Measurements from ENCODE around the gene SERPINA5. TPM values are rescaled to one million over a fixed set of nuclear protein-coding genes. Genes with fewer than 3 reads are reported as not detected.
A peak's percentile ranks its signal among the peaks of the same experiment; 100 is the strongest.

SERPINA5 gene
- total and polyA plus RNA-seq, 2 of the 13 experiments (the other 11 are each of a cell fraction or from before 2014, with no cell fraction given), result 449 to 498 TPM

DNA sequence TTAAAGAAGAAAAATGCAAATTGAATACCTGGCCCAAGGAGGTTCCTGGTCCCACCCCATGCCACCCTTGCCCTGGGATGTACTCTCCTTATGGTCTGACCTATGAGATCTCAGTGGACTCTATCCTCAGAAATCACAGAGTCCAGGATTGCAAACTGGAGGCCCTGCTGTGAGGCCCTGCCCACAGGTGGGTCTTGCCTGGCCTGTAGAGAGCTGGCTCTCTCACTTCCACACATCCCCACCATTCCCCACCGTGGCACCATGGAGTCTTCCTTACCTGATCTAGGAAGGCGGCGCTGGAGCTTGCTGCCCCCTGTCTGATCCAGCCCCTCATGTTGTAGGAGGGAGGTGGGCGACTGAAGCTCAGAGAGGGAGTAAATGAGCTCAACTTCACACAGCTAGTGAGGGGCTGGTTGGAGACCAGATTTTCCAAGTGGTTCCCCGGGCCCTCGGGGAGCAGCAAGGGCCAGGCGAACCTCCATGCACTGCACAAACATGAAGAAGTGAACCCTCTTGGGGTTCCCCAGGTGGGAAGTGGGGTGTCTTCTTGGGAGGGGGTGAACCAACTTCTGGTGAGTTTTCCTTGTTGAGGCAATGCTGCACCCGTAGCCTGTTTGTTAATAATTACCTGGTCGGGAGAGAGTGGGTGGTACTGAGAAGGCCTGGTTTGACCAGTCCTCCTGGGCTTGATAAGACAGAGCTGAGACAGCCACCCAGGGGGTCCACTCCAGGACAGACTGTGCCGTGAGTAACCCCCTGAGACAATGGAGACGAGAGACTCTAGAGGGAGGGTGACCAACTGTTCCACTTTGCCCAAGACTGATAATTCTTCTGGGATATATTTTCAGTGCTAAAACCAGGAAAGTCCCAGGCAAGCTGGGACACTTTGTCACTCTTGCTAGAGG is 20.2 kb upstream of the SERPINA5 start, which contains the start of gene SERPINA4 (continued):
- TF ChIP-seq ZBTB44 (CRISPR knock-in tag; IDR thresholded peaks at IDR 0.05), result no peak
- 0 out of 2 replicates have a peak, but pooled peaks have one; percentile 8 for TF ChIP-seq ZNF784 (CRISPR knock-in tag; IDR thresholded peaks at IDR 0.05; ENCODE audit: borderline replicate concordance)
- TF ChIP-seq FOXO1 (CRISPR knock-in tag; IDR thresholded peaks at IDR 0.05), result no peak
- TF ChIP-seq, protein P1, sequence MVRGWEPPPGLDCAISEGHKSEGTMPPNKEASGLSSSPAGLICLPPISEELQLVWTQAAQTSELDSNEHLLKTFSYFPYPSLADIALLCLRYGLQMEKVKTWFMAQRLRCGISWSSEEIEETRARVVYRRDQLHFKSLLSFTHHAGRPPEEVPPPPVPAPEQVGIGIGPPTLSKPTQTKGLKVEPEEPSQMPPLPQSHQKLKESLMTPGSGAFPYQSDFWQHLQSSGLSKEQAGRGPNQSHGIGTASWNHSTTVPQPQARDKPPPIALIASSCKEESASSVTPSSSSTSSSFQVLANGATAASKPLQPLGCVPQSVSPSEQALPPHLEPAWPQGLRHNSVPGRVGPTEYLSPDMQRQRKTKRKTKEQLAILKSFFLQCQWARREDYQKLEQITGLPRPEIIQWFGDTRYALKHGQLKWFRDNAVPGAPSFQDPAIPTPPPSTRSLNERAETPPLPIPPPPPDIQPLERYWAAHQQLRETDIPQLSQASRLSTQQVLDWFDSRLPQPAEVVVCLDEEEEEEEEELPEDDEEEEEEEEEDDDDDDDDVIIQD (CRISPR knock-in tag; IDR thresholded peaks at IDR 0.05; ENCODE audit: low read depth), result no peak
- TF ChIP-seq ZNF563 (CRISPR knock-in tag; IDR thresholded peaks at IDR 0.05), result no peak
- TF ChIP-seq ZNF672 (CRISPR knock-in tag; IDR thresholded peaks at IDR 0.05), result no peak
- no peak for TF ChIP-seq HOXA9 (CRISPR knock-in tag; IDR thresholded peaks at IDR 0.05; ENCODE audit: borderline replicate concordance)
- TF ChIP-seq, protein P2, sequence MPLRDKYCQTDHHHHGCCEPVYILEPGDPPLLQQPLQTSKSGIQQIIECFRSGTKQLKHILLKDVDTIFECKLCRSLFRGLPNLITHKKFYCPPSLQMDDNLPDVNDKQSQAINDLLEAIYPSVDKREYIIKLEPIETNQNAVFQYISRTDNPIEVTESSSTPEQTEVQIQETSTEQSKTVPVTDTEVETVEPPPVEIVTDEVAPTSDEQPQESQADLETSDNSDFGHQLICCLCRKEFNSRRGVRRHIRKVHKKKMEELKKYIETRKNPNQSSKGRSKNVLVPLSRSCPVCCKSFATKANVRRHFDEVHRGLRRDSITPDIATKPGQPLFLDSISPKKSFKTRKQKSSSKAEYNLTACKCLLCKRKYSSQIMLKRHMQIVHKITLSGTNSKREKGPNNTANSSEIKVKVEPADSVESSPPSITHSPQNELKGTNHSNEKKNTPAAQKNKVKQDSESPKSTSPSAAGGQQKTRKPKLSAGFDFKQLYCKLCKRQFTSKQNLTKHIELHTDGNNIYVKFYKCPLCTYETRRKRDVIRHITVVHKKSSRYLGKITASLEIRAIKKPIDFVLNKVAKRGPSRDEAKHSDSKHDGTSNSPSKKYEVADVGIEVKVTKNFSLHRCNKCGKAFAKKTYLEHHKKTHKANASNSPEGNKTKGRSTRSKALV (CRISPR knock-in tag; IDR thresholded peaks at IDR 0.05), result no peak
- no peak for TF ChIP-seq RFXAP (CRISPR knock-in tag; IDR thresholded peaks at IDR 0.05; ENCODE audit: borderline replicate concordance)
- 0 out of 2 replicates have a peak, but pooled peaks have one; percentile 19 for TF ChIP-seq ZNF788 (CRISPR knock-in tag; IDR thresholded peaks at IDR 0.05; ENCODE audit: borderline replicate concordance)
- no peak for TF ChIP-seq BRD4 (CRISPR knock-in tag; IDR thresholded peaks at IDR 0.05)
- TF ChIP-seq MIER3 (CRISPR knock-in tag; IDR thresholded peaks at IDR 0.05; ENCODE audit: borderline replicate concordance), result no peak
- TF ChIP-seq ZNF30 (CRISPR knock-in tag; IDR thresholded peaks at IDR 0.05), result no peak
- no peak for TF ChIP-seq TRIM24 (CRISPR knock-in tag; IDR thresholded peaks at IDR 0.05)
- no peak for TF ChIP-seq U2AF1 (optimal IDR thresholded peaks at IDR 0.05; ENCODE audit: low read depth, low read length)
- no peak for TF ChIP-seq ZEB1 (IDR thresholded peaks at IDR 0.05; ENCODE audit: insufficient replicate concordance, low read depth)
- TF ChIP-seq KLF6 (CRISPR knock-in tag; IDR thresholded peaks at IDR 0.05), result no peak
- no peak for TF ChIP-seq SNAPC2 (CRISPR knock-in tag; IDR thresholded peaks at IDR 0.05)
- TF ChIP-seq HNF4G (IDR thresholded peaks at IDR 0.05; ENCODE audit: borderline replicate concordance, low read depth, low read length), result 0 out of 2 replicates have a peak, but pooled peaks have one; percentile 13
- TF ChIP-seq HNF4G (CRISPR knock-in tag; IDR thresholded peaks at IDR 0.05; ENCODE audit: borderline replicate concordance, low read depth), result no peak
- no peak for TF ChIP-seq ZNF570 (CRISPR knock-in tag; IDR thresholded peaks at IDR 0.05; ENCODE audit: borderline replicate concordance)
- TF ChIP-seq TARDBP (CRISPR knock-in tag; IDR thresholded peaks at IDR 0.05), result no peak
- TF ChIP-seq PAF1 (CRISPR knock-in tag; IDR thresholded peaks at IDR 0.05), result no peak
- TF ChIP-seq DPF2 (CRISPR knock-in tag; IDR thresholded peaks at IDR 0.05; ENCODE audit: borderline replicate concordance, low read depth), result no peak
